Peyer's patch (tissue), 4 donors: ENCODE measurements around the gene SGPP2. TPM values are rescaled to one million over a fixed set of nuclear protein-coding genes. Genes with fewer than 3 reads are reported as not detected.

Experiments used
- DNase-seq, 3 donors: peaks; one replicate each; pipeline ENCODE4 v3.0.0-alpha.2; 2017 to 2019
- H3K27ac ChIP-seq, 4 donors: fragments of 200-600 bp; sonication (generic); one replicate each; pipeline ENCODE4 v1.5.1; 2016 to 2019
- H3K27me3 ChIP-seq, 2 donors: fragments of 200-600 bp; sonication (generic); one replicate each; pipeline ENCODE4 v1.5.1; 2019
- H3K36me3 ChIP-seq, 3 donors: fragments of 200-600 bp; sonication (generic); one replicate each; pipeline ENCODE4 v1.5.1; 2016 to 2019
- H3K4me1 ChIP-seq, 4 donors: fragments of 200-600 bp; sonication (generic); one replicate each; pipeline ENCODE4 v1.5.1; 2016 to 2019
- H3K4me3 ChIP-seq, 4 donors: fragments of 200-600 bp; sonication (generic); 1 replicate in 3 of 4; 2 replicates in 1 of 4; pipeline ENCODE4 v1.5.1; 2016 to 2019; ENCODE audit warnings: mild to moderate bottlenecking in 1 of 4
- H3K9me3 ChIP-seq, 4 donors: fragments of 200-600 bp; sonication (generic); one replicate each; pipeline ENCODE4 v1.5.1; 2016 to 2019; ENCODE audit warnings: mild to moderate bottlenecking in 1 of 4
- CTCF ChIP-seq, 6 experiments: fragments of 450-650 bp in 4 of 6; fragments of 200-600 bp in 2 of 6; sonication (generic) in 1 of 6; IDR thresholded peaks; one replicate each; pipeline ENCODE4 v1.5.1; 2017 to 2019; ENCODE audit warnings: antibody characterized with exemption in 6 of 6, mild to moderate bottlenecking in 3 of 6, moderate library complexity in 1 of 6
- POLR2A ChIP-seq, 2 donors: fragments of 450-650 bp; IDR thresholded peaks; one replicate each; pipeline ENCODE4 v1.5.1; 2017; ENCODE audit warnings: antibody characterized with exemption in 2 of 2, mild to moderate bottlenecking in 2 of 2, moderate library complexity in 2 of 2
- total RNA-seq, 4 donors: library from RNA; depleted of rRNA; stranded (reverse); fragments of >200 nt; gene quantifications; one replicate each; pipeline ENCODE4 v1.1.0, GENCODE V29; 2016

Gene SGPP2
- total RNA-seq, 4 donors from 2014 or later: 10.7 to 50.3 (median 46.9) TPM

- Histone ChIP-seq H3K27me3 (no peaks in the 10 kb centered on the region), H3K9me3 (no peaks in the 10 kb centered on the region), H3K36me3 (no peaks in the 10 kb centered on the region), H3K4me1 (no peaks in the 10 kb centered on the region), H3K27ac (no peak overlapping the region), H3K4me3 (no peak overlapping the region)
- TF ChIP-seq CTCF (IDR thresholded peaks at IDR 0.05): no peak
- TF ChIP-seq POLR2A (IDR thresholded peaks at IDR 0.05): no peak
- DNase-seq: no peak
Measured at GRCh38 chr2:222393733-222394267, 30.5 kb upstream of the SGPP2 start.

GRCh38 chr2:222398446-222398885 is 25.9 kb upstream of the SGPP2 start:
- Histone ChIP-seq H3K27me3 (no peaks in the 10 kb centered on the region), H3K9me3 (no peaks in the 10 kb centered on the region), H3K36me3 (no peaks in the 10 kb centered on the region), H3K4me3 (no peak overlapping the region), H3K4me1 (no peaks in the 10 kb centered on the region), H3K27ac (no peak overlapping the region)
- no peak for DNase-seq
- TF ChIP-seq POLR2A (IDR thresholded peaks at IDR 0.05): no peak
- no peak for TF ChIP-seq CTCF (IDR thresholded peaks at IDR 0.05)

GRCh38 chr2:222399038-222399783 is 25.1 kb upstream of the SGPP2 start:
- TF ChIP-seq CTCF (IDR thresholded peaks at IDR 0.05) (no peak), POLR2A (IDR thresholded peaks at IDR 0.05) (no peak)
- Histone ChIP-seq H3K4me3 (no peak overlapping the region), H3K9me3 (no peaks in the 10 kb centered on the region), H3K27me3 (no peaks in the 10 kb centered on the region), H3K36me3 (no peaks in the 10 kb centered on the region), H3K27ac (no peak overlapping the region), H3K4me1 (no peaks in the 10 kb centered on the region)
- DNase-seq: no peak

- Histone ChIP-seq H3K4me1 (no peaks in the 10 kb centered on the region), H3K36me3 (no peaks in the 10 kb centered on the region), H3K27ac (no peak overlapping the region), H3K9me3 (no peaks in the 10 kb centered on the region), H3K27me3 (no peaks in the 10 kb centered on the region), H3K4me3 (no peak overlapping the region)
- TF ChIP-seq CTCF (IDR thresholded peaks at IDR 0.05) (no peak), POLR2A (IDR thresholded peaks at IDR 0.05) (no peak)
- no peak for DNase-seq
Measured at GRCh38 chr2:222404151-222404905, 20.0 kb upstream of the SGPP2 start.

- Histone ChIP-seq H3K27ac (no peak overlapping the region), H3K9me3 (peaks cover 0 to 6% (median 0%) of the 10 kb centered on the region in 4 donors), H3K36me3 (no peaks in the 10 kb centered on the region), H3K4me1 (no peaks in the 10 kb centered on the region), H3K27me3 (no peaks in the 10 kb centered on the region), H3K4me3 (no peak overlapping the region)
- TF ChIP-seq CTCF (IDR thresholded peaks at IDR 0.05) (no peak), POLR2A (IDR thresholded peaks at IDR 0.05) (no peak)
- DNase-seq: no peak
Measured at GRCh38 chr2:222408684-222409083, 15.7 kb upstream of the SGPP2 start.
